ENCODE measurements around the gene GLIPR1L2.
"Not testable (repeated sequence)": the region's sequence is repeated elsewhere in the genome, so short reads cannot be mapped to it uniquely, and the experiment has no call there.

Gene GLIPR1L2

GRCh38 chr12:75390899-75391538, at the start of gene GLIPR1L2:
Gene GLIPR1L2, plus strand, starts transcription at chr12:75391089. Its CDS starts 28 bp downstream, at chr12:75391117.
- DNase-seq = peak; percentile 96

- DNase-seq = no peak
Observed at GRCh38 chr12:75341873-75342272, 49.0 kb upstream of the GLIPR1L2 start.

GRCh38 chr12:75345531-75345930, 45.4 kb upstream of the GLIPR1L2 start:
- no peak for DNase-seq

GRCh38 chr12:75346215-75346614, 44.7 kb upstream of the GLIPR1L2 start:
- not testable (repeated sequence) for DNase-seq

- DNase-seq = no peak
Observed at GRCh38 chr12:75349946-75350345, 40.9 kb upstream of the GLIPR1L2 start.

GRCh38 chr12:75350413-75350812, 40.5 kb upstream of the GLIPR1L2 start:
- DNase-seq = no peak

GRCh38 chr12:75354011-75354410, 36.9 kb upstream of the GLIPR1L2 start:
- no peak for DNase-seq

- DNase-seq = no peak
Observed at GRCh38 chr12:75360920-75361319, 30.0 kb upstream of the GLIPR1L2 start.

- DNase-seq = no peak
Observed at GRCh38 chr12:75361408-75361807, 29.5 kb upstream of the GLIPR1L2 start.

GRCh38 chr12:75364919-75365318, 26.0 kb upstream of the GLIPR1L2 start:
- no peak for DNase-seq

- no peak for DNase-seq
Observed at GRCh38 chr12:75366629-75367028, 24.3 kb upstream of the GLIPR1L2 start.

- no peak for DNase-seq
Observed at GRCh38 chr12:75374971-75375370, 15.9 kb upstream of the GLIPR1L2 start.

GRCh38 chr12:75378354-75378753, 12.5 kb upstream of the GLIPR1L2 start:
- DNase-seq = no peak

GRCh38 chr12:75389061-75389460, 1.8 kb upstream of the GLIPR1L2 start:
- no peak for DNase-seq

GRCh38 chr12:75389706-75390105, 1.2 kb upstream of the GLIPR1L2 start:
- DNase-seq = no peak

- DNase-seq = no peak
Observed at GRCh38 chr12:75390156-75390898, 562 bp upstream of the GLIPR1L2 start.

GRCh38 chr12:75404231-75404630, 13.3 kb downstream of the GLIPR1L2 start:
- no peak for DNase-seq

GRCh38 chr12:75407683-75408082, 16.8 kb downstream of the GLIPR1L2 start:
- DNase-seq = no peak

- no peak for DNase-seq
Observed at GRCh38 chr12:75409830-75410229, 18.9 kb downstream of the GLIPR1L2 start.

GRCh38 chr12:75414671-75415070, 23.8 kb downstream of the GLIPR1L2 start:
- DNase-seq = no peak

GRCh38 chr12:75419841-75420240, 29.0 kb downstream of the GLIPR1L2 start:
- DNase-seq = no peak

- no peak for DNase-seq
Observed at GRCh38 chr12:75427491-75427890, 36.6 kb downstream of the GLIPR1L2 start.

- no peak for DNase-seq
Observed at GRCh38 chr12:75428767-75429166, 37.9 kb downstream of the GLIPR1L2 start.

- no peak for DNase-seq
Observed at GRCh38 chr12:75432924-75433323, 42.0 kb downstream of the GLIPR1L2 start.

GRCh38 chr12:75437564-75437963, 46.7 kb downstream of the GLIPR1L2 start:
- no peak for DNase-seq

All from DMS79 (cell line).